Measurements from ENCODE around the gene PHLDB2.

GRCh38 chr3:112011376-112011940 lies 152.4 kb downstream of the PHLDB2 start:
- no peak for TF ChIP-seq TAF1 (CRISPR knock-in tag; IDR thresholded peaks at IDR 0.05)
- no peak for TF ChIP-seq DRAP1 (CRISPR knock-in tag; IDR thresholded peaks at IDR 0.05)
- no peak for TF ChIP-seq CREB1 (IDR thresholded peaks at IDR 0.05)
- TF ChIP-seq CREB1 (CRISPR knock-in tag; IDR thresholded peaks at IDR 0.05), result no peak
- no peak for TF ChIP-seq CTCF (CRISPR knock-in tag; IDR thresholded peaks at IDR 0.05)
- no peak for TF ChIP-seq ZNF331 (CRISPR knock-in tag; IDR thresholded peaks at IDR 0.05)
- TF ChIP-seq U2AF2 (IDR thresholded peaks at IDR 0.05; ENCODE audit: low read depth, low read length), result no peak
- TF ChIP-seq PRDM15 (CRISPR knock-in tag; IDR thresholded peaks at IDR 0.05), result no peak
- no peak for TF ChIP-seq ZBTB40 (IDR thresholded peaks at IDR 0.05)
- TF ChIP-seq ZBTB40 (CRISPR knock-in tag; IDR thresholded peaks at IDR 0.05), result no peak
- TF ChIP-seq HNRNPK (IDR thresholded peaks at IDR 0.05; ENCODE audit: low read depth, low read length, poor library complexity, severe bottlenecking), result no peak
- TF ChIP-seq KDM5B (CRISPR knock-in tag; IDR thresholded peaks at IDR 0.05; ENCODE audit: borderline replicate concordance), result no peak
- TF ChIP-seq KLF16 (CRISPR knock-in tag; IDR thresholded peaks at IDR 0.05), result no peak
- no peak for TF ChIP-seq MEIS1 (CRISPR knock-in tag; IDR thresholded peaks at IDR 0.05; ENCODE audit: borderline replicate concordance)
